Measurements from ENCODE around the gene LZTS2.

LZTS2 gene

DNA sequence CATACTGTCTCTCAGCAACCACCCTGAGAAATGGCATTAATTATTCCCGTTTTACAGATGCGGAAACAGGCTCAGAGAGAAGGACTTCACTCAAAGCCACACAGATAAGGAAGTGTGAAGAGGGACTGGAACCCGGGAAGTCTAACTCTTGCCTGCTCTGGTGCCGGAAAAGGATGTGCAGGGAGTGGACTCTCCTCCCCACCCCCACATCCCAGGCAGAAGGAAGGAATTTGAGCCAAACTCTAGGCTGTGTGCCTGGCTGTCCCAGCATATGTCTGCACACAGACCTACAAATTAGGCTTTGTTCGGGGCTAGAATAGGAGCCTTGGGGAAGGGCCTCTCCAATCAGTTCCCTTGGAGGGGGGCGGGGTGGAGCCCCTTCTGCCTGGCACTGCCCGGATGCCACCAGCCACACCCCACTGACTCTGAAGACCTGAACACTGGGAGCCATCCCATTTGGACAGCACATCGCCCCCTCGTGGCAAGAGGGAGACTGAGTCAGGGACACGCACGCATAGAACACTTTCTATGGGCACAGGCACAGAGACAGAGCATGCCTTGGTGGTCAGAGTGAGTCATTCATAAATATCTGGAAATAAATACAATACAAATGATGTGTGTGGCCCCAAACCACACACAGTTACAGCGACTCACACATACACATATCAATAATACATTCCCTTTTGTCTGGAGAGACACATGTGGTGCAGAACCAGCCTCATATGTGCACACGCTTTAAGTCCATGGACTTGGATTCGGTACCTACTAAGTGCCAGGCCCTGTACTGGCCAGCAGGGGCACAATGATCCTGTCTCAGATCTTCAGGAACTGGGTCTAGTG is 13.1 kb downstream of the LZTS2 start:
- no peak overlapping the region for H3K27ac ChIP-seq (replicated peaks)
- no peak overlapping the region for H3K4me3 ChIP-seq (replicated peaks; ENCODE audit: insufficient read depth, low read length)
- H3K27me3 ChIP-seq (ENCODE audit: insufficient read depth, poor library complexity, severe bottlenecking) = no peaks in the 10 kb centered on the region
- TF ChIP-seq, protein P1, sequence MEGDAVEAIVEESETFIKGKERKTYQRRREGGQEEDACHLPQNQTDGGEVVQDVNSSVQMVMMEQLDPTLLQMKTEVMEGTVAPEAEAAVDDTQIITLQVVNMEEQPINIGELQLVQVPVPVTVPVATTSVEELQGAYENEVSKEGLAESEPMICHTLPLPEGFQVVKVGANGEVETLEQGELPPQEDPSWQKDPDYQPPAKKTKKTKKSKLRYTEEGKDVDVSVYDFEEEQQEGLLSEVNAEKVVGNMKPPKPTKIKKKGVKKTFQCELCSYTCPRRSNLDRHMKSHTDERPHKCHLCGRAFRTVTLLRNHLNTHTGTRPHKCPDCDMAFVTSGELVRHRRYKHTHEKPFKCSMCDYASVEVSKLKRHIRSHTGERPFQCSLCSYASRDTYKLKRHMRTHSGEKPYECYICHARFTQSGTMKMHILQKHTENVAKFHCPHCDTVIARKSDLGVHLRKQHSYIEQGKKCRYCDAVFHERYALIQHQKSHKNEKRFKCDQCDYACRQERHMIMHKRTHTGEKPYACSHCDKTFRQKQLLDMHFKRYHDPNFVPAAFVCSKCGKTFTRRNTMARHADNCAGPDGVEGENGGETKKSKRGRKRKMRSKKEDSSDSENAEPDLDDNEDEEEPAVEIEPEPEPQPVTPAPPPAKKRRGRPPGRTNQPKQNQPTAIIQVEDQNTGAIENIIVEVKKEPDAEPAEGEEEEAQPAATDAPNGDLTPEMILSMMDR (IDR thresholded peaks at IDR 0.05; ENCODE audit: insufficient read depth, low read length) = peak; percentile 77
- TF ChIP-seq POLR2AphosphoS5 (IDR thresholded peaks at IDR 0.05; ENCODE audit: low read depth) = no peak
- TF ChIP-seq, protein P2, sequence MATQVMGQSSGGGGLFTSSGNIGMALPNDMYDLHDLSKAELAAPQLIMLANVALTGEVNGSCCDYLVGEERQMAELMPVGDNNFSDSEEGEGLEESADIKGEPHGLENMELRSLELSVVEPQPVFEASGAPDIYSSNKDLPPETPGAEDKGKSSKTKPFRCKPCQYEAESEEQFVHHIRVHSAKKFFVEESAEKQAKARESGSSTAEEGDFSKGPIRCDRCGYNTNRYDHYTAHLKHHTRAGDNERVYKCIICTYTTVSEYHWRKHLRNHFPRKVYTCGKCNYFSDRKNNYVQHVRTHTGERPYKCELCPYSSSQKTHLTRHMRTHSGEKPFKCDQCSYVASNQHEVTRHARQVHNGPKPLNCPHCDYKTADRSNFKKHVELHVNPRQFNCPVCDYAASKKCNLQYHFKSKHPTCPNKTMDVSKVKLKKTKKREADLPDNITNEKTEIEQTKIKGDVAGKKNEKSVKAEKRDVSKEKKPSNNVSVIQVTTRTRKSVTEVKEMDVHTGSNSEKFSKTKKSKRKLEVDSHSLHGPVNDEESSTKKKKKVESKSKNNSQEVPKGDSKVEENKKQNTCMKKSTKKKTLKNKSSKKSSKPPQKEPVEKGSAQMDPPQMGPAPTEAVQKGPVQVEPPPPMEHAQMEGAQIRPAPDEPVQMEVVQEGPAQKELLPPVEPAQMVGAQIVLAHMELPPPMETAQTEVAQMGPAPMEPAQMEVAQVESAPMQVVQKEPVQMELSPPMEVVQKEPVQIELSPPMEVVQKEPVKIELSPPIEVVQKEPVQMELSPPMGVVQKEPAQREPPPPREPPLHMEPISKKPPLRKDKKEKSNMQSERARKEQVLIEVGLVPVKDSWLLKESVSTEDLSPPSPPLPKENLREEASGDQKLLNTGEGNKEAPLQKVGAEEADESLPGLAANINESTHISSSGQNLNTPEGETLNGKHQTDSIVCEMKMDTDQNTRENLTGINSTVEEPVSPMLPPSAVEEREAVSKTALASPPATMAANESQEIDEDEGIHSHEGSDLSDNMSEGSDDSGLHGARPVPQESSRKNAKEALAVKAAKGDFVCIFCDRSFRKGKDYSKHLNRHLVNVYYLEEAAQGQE (IDR thresholded peaks at IDR 0.05; ENCODE audit: insufficient replicate concordance, low read depth) = no peak
- no peak for TF ChIP-seq SPI1 (IDR thresholded peaks at IDR 0.05; ENCODE audit: borderline replicate concordance, low read depth)
- TF ChIP-seq GABPA (IDR thresholded peaks at IDR 0.05; ENCODE audit: low read depth) = no peak
- peak; percentile 71 to 82 for DNase-seq (ENCODE audit: low read depth in 1 of 2, low spot score in 1 of 2)

DNA sequence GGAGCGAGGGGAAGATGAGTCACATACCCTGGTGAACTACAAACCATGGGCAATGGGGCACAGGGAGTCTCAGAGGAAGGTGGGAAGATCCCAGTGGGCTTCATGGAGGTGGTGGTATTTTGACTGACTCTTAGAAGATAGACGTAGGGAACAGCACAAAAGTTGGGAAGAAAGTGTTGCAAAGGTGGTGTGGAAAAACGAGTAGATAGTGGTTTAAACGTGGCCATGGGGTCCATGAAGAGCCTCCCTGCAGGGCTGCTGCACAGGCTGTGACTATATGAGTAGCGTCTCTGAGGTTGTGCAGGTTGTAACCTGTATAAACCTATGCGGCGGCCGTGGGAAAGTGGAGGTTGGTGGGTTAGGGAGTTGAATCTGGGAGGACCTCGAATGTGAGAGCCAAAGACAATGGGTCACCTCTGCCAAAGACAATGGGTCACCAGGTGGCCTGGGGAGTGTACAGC is 13.8 kb downstream of the LZTS2 start:
- Histone ChIP-seq H3K27ac (replicated peaks) (no peak overlapping the region), H3K27me3 (ENCODE audit: insufficient read depth, poor library complexity, severe bottlenecking) (no peaks in the 10 kb centered on the region), H3K4me3 (replicated peaks; ENCODE audit: insufficient read depth, low read length) (no peak overlapping the region)
- TF ChIP-seq, protein P2 (IDR thresholded peaks at IDR 0.05; ENCODE audit: insufficient replicate concordance, low read depth) = no peak
- TF ChIP-seq GABPA (IDR thresholded peaks at IDR 0.05; ENCODE audit: low read depth) = no peak
- TF ChIP-seq POLR2AphosphoS5 (IDR thresholded peaks at IDR 0.05; ENCODE audit: low read depth) = no peak
- no peak for TF ChIP-seq SPI1 (IDR thresholded peaks at IDR 0.05; ENCODE audit: borderline replicate concordance, low read depth)
- TF ChIP-seq, protein P1 (IDR thresholded peaks at IDR 0.05; ENCODE audit: insufficient read depth, low read length) = no peak
- DNase-seq (ENCODE audit: low read depth in 1 of 2, low spot score in 1 of 2) = no peak

DNA sequence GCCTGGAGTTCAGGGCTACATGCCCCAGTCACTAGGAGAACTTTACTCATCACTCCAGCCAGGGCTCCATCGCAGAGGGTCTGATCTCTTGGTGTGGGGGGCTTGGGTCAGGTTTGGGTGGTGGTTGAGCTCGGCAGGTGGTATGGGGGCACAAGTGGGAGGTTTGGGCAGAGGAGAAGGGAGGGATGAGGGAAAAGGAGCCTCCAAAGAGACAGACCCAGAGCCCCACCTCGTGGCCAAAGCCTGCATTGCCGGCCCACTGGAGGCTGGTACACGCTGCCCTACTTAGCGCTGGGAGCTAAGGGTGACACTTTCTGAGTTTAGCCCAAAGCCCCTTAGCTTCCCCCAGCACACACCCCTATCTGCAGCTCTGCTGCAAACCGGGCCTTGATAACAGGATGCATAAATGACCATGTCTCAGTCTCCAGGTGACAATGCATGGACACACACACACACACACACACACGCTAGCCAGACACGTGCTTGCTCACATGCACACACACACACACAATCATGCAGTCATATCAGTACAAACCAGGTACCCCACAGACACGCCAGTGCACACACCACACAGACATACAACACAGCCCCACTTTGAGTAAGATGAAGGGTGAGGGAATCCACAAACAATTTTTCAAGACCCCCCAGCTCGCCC is 14.7 kb downstream of the LZTS2 start:
- Histone ChIP-seq H3K27me3 (ENCODE audit: insufficient read depth, poor library complexity, severe bottlenecking) (no peaks in the 10 kb centered on the region), H3K4me3 (replicated peaks; ENCODE audit: insufficient read depth, low read length) (no peak overlapping the region), H3K27ac (replicated peaks) (no peak overlapping the region)
- no peak for TF ChIP-seq GABPA (IDR thresholded peaks at IDR 0.05; ENCODE audit: low read depth)
- TF ChIP-seq, protein P2 (IDR thresholded peaks at IDR 0.05; ENCODE audit: insufficient replicate concordance, low read depth) = no peak
- no peak for TF ChIP-seq POLR2AphosphoS5 (IDR thresholded peaks at IDR 0.05; ENCODE audit: low read depth)
- TF ChIP-seq, protein P1 (IDR thresholded peaks at IDR 0.05; ENCODE audit: insufficient read depth, low read length) = peak; percentile 99
- TF ChIP-seq SPI1 (IDR thresholded peaks at IDR 0.05; ENCODE audit: borderline replicate concordance, low read depth) = no peak
- DNase-seq (ENCODE audit: low read depth in 1 of 2, low spot score in 1 of 2) = peak in 1 of 2 experiments; percentile 74
